ENCODE results near the gene ZDHHC7. TPM values are rescaled to one million over a fixed set of nuclear protein-coding genes. Genes with fewer than 3 reads are reported as not detected.
"Not testable (repeated sequence)": the region's sequence is repeated elsewhere in the genome, so short reads cannot be mapped to it uniquely, and the experiment has no call there.

Gene ZDHHC7
- total and polyA plus RNA-seq, 5 donors from 2014 or later = 26.0 to 42.6 (median 37.4) TPM

DNA sequence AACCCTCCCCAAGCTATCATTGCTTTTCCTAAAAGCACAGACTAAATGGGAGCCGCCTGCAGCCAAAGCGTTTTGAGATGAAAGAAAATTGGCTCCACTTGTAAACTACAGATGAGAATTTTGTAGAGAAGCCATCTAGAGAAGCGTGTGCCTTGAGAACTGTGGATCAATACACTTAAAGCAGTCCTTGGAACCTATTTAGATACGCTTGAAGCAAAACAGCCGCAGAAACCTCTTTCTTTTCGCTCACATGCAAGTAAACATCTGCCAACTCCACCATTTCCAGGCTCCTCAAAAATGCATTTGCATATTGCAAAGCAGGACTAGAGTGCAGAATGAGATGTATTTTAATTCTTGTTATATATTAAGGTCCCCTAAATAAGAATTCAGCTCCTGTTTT, 29.4 kb upstream of the ZDHHC7 start:
- Histone ChIP-seq H3K4me1 (ENCODE audit: control insufficient read depth, insufficient read depth, low read length, poor library complexity, severe bottlenecking) (no peaks in the 10 kb centered on the region), H3K36me3 (ENCODE audit: control insufficient read depth, insufficient read depth, low read length) (no peaks in the 10 kb centered on the region), H3K4me3 (ENCODE audit: low read depth, low read length) (no peak overlapping the region), H3K27ac (ENCODE audit: insufficient read depth, low read length, poor library complexity, severe bottlenecking) (no peak overlapping the region), H3K27me3 (ENCODE audit: control insufficient read depth, insufficient read depth, low read length) (no peaks in the 10 kb centered on the region), H3K9me3 (ENCODE audit: control insufficient read depth in 2 of 2, low read length in 2 of 2) (no peaks in the 10 kb centered on the region)
- ATAC-seq (ENCODE audit: low read depth in 2 of 2) = no peak
- DNase-seq = no peak
- Mint-ChIP-seq H3K4me3 (no peak overlapping the region), H3K27ac (no peak overlapping the region), H3K27me3 (no peaks in the 10 kb centered on the region), H3K9me3 (no peaks in the 10 kb centered on the region), H3K4me1 (peaks cover 0 to 5% (median 0%) of the 10 kb centered on the region in 4 donors), H3K36me3 (peaks cover 4% of the 10 kb centered on the region)

DNA sequence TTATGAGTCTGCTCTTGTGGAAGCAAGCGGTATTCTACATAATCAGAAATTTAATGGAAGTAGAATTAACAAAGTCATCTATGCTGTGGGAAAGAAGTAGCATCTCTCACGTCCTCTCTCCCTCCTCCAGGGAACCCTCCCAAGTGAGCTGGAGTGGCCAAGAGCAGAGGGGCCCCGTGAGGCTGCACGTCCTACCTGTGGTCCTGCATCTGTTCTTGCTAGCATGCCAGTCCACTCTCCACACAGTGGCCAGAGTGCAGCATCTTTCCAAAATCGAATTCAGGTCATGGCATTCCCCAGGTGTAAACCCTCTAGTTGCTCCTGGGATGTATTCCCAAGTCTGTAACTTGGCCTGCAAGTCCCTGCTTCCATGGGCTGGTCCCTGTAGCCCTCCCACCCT, 26.4 kb upstream of the ZDHHC7 start:
- no peak for ATAC-seq (ENCODE audit: low read depth in 2 of 2)

GRCh38 chr16:85037050-85037410, 25.7 kb upstream of the ZDHHC7 start:
- Histone ChIP-seq H3K4me1 (ENCODE audit: control insufficient read depth, insufficient read depth, low read length, poor library complexity, severe bottlenecking) (no peaks in the 10 kb centered on the region), H3K4me3 (ENCODE audit: low read depth, low read length) (no peak overlapping the region), H3K36me3 (ENCODE audit: control insufficient read depth, insufficient read depth, low read length) (no peaks in the 10 kb centered on the region), H3K27ac (ENCODE audit: insufficient read depth, low read length, poor library complexity, severe bottlenecking) (no peak overlapping the region), H3K27me3 (ENCODE audit: control insufficient read depth, insufficient read depth, low read length) (no peaks in the 10 kb centered on the region), H3K9me3 (ENCODE audit: control insufficient read depth in 2 of 2, low read length in 2 of 2) (no peaks in the 10 kb centered on the region)
- peaks cover 0 to 3% (median 0%) of the 10 kb centered on the region in 4 donors for H3K4me1 Mint-ChIP-seq
- no peak overlapping the region for H3K27ac Mint-ChIP-seq
- H3K9me3 Mint-ChIP-seq = no peaks in the 10 kb centered on the region
- no peak overlapping the region for H3K4me3 Mint-ChIP-seq
- ATAC-seq (ENCODE audit: low read depth in 2 of 2) (no peak), DNase-seq (no peak)
- no peaks in the 10 kb centered on the region for H3K27me3 Mint-ChIP-seq
- no peaks in the 10 kb centered on the region for H3K36me3 Mint-ChIP-seq

More for the DNA sequence above, 26.4 kb upstream of the ZDHHC7 start:
- no peaks in the 10 kb centered on the region for H3K9me3 Mint-ChIP-seq
- Histone ChIP-seq H3K36me3 (ENCODE audit: control insufficient read depth, insufficient read depth, low read length) (no peaks in the 10 kb centered on the region), H3K9me3 (ENCODE audit: control insufficient read depth in 2 of 2, low read length in 2 of 2) (no peaks in the 10 kb centered on the region), H3K27me3 (ENCODE audit: control insufficient read depth, insufficient read depth, low read length) (no peaks in the 10 kb centered on the region), H3K4me1 (ENCODE audit: control insufficient read depth, insufficient read depth, low read length, poor library complexity, severe bottlenecking) (no peaks in the 10 kb centered on the region), H3K4me3 (ENCODE audit: low read depth, low read length) (no peak overlapping the region), H3K27ac (ENCODE audit: insufficient read depth, low read length, poor library complexity, severe bottlenecking) (no peak overlapping the region)
- H3K27me3 Mint-ChIP-seq = no peaks in the 10 kb centered on the region
- H3K36me3 Mint-ChIP-seq = no peaks in the 10 kb centered on the region
- no peak for DNase-seq
- H3K4me1 Mint-ChIP-seq = peaks cover 0 to 5% (median 0%) of the 10 kb centered on the region in 4 donors
- no peak overlapping the region for H3K4me3 Mint-ChIP-seq
- H3K27ac Mint-ChIP-seq = no peak overlapping the region

GRCh38 chr16:85036236-85037049, 25.1 kb upstream of the ZDHHC7 start:
- Mint-ChIP-seq H3K36me3 (peaks cover 4% of the 10 kb centered on the region), H3K9me3 (no peaks in the 10 kb centered on the region), H3K27me3 (no peaks in the 10 kb centered on the region), H3K4me1 (peaks cover 0 to 5% (median 0%) of the 10 kb centered on the region in 4 donors), H3K4me3 (no peak overlapping the region), H3K27ac (no peak overlapping the region)
- Histone ChIP-seq H3K27me3 (ENCODE audit: control insufficient read depth, insufficient read depth, low read length) (no peaks in the 10 kb centered on the region), H3K4me1 (ENCODE audit: control insufficient read depth, insufficient read depth, low read length, poor library complexity, severe bottlenecking) (no peaks in the 10 kb centered on the region), H3K9me3 (ENCODE audit: control insufficient read depth in 2 of 2, low read length in 2 of 2) (no peaks in the 10 kb centered on the region), H3K4me3 (ENCODE audit: low read depth, low read length) (no peak overlapping the region), H3K27ac (ENCODE audit: insufficient read depth, low read length, poor library complexity, severe bottlenecking) (no peak overlapping the region), H3K36me3 (ENCODE audit: control insufficient read depth, insufficient read depth, low read length) (no peaks in the 10 kb centered on the region)
- DNase-seq (no peak), ATAC-seq (ENCODE audit: low read depth in 2 of 2) (no peak)

- no peaks in the 10 kb centered on the region for H3K9me3 Mint-ChIP-seq
- Histone ChIP-seq H3K4me1 (ENCODE audit: control insufficient read depth, insufficient read depth, low read length, poor library complexity, severe bottlenecking) (no peaks in the 10 kb centered on the region), H3K27ac (ENCODE audit: insufficient read depth, low read length, poor library complexity, severe bottlenecking) (no peak overlapping the region), H3K4me3 (ENCODE audit: low read depth, low read length) (no peak overlapping the region), H3K9me3 (ENCODE audit: control insufficient read depth in 2 of 2, low read length in 2 of 2) (no peaks in the 10 kb centered on the region), H3K27me3 (ENCODE audit: control insufficient read depth, insufficient read depth, low read length) (no peaks in the 10 kb centered on the region), H3K36me3 (ENCODE audit: control insufficient read depth, insufficient read depth, low read length) (no peaks in the 10 kb centered on the region)
- peaks cover 5% of the 10 kb centered on the region for H3K36me3 Mint-ChIP-seq
- no peak overlapping the region for H3K27ac Mint-ChIP-seq
- peaks cover 0 to 7% (median 3%) of the 10 kb centered on the region in 4 donors for H3K4me1 Mint-ChIP-seq
- no peaks in the 10 kb centered on the region for H3K27me3 Mint-ChIP-seq
- no peak for DNase-seq
- ATAC-seq (ENCODE audit: low read depth in 2 of 2) = no peak
- H3K4me3 Mint-ChIP-seq = no peak overlapping the region
These were observed 23.5 kb upstream of the ZDHHC7 start for GRCh38 chr16:85034591-85035433.

DNA sequence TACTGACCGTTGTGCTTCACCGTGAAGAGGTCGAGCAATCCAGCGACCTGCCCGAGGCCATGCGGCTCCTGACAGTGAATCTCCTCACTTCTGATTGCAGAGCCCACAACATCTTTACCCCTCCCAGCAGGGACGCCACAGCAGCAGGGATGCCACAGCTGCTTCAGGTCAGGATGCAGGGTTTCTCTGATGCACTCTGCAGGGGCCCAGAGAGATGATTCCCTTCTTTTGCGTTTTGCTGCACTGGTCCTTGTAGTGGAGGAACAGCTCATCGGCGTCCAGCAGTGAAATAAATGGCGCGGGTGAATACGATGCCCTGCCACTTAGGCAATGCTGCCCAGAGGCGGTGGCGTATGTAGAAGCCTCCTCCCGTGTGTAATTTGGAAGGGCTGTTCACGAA, 21.8 kb upstream of the ZDHHC7 start:
- no peaks in the 10 kb centered on the region for H3K27me3 ChIP-seq (ENCODE audit: control insufficient read depth, insufficient read depth, low read length)
- H3K4me3 ChIP-seq (ENCODE audit: low read depth, low read length) = no peak overlapping the region
- DNase-seq (no peak), ATAC-seq (ENCODE audit: low read depth in 2 of 2) (no peak)
- Mint-ChIP-seq H3K27me3 (peaks cover 5% of the 10 kb centered on the region), H3K9me3 (no peaks in the 10 kb centered on the region), H3K36me3 (peaks cover 5% of the 10 kb centered on the region), H3K4me3 (no peak overlapping the region), H3K4me1 (peaks cover 8 to 21% (median 19%) of the 10 kb centered on the region in 4 donors), H3K27ac (no peak overlapping the region)
- peaks cover 16% of the 10 kb centered on the region for H3K4me1 ChIP-seq (ENCODE audit: control insufficient read depth, insufficient read depth, low read length, poor library complexity, severe bottlenecking)
- no peaks in the 10 kb centered on the region for H3K9me3 ChIP-seq (ENCODE audit: control insufficient read depth in 2 of 2, low read length in 2 of 2)
- H3K36me3 ChIP-seq (ENCODE audit: control insufficient read depth, insufficient read depth, low read length) = no peaks in the 10 kb centered on the region
- H3K27ac ChIP-seq (ENCODE audit: insufficient read depth, low read length, poor library complexity, severe bottlenecking) = no peak overlapping the region

DNA sequence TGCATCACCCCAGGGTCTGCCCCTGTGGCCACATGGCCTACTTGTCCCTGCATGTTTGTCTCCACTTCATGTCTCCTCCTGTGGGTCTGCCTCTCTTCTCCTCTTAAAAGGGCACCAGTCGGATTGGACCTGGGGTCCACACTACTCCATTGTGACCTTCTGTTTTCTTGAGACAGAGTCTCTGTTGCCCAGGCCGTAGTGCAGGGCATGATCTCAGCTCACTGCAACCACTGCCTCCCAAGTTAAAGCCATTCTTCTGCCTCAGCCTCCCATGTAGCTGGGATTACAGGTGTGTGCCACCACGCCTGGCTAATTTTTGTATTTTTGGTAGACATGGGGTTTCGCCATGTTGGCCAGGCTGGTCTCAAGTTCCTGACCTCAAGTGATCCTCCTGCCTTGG, 20.9 kb upstream of the ZDHHC7 start:
- not testable (repeated sequence) for H3K36me3 Mint-ChIP-seq; H3K27me3 Mint-ChIP-seq; H3K27ac ChIP-seq (ENCODE audit: insufficient read depth, low read length, poor library complexity, severe bottlenecking); H3K9me3 ChIP-seq (ENCODE audit: control insufficient read depth in 2 of 2, low read length in 2 of 2); H3K27ac Mint-ChIP-seq; ATAC-seq (ENCODE audit: low read depth in 2 of 2); H3K36me3 ChIP-seq (ENCODE audit: control insufficient read depth, insufficient read depth, low read length); H3K27me3 ChIP-seq (ENCODE audit: control insufficient read depth, insufficient read depth, low read length); DNase-seq; H3K9me3 Mint-ChIP-seq; H3K4me3 Mint-ChIP-seq; H3K4me3 ChIP-seq (ENCODE audit: low read depth, low read length)
- H3K4me1 Mint-ChIP-seq = peaks cover 8 to 26% (median 19%) of the 10 kb centered on the region in 4 donors
- peaks cover 21% of the 10 kb centered on the region for H3K4me1 ChIP-seq (ENCODE audit: control insufficient read depth, insufficient read depth, low read length, poor library complexity, severe bottlenecking)
